Measurements from ENCODE around the gene MX2. TPM values are rescaled to one million over a fixed set of nuclear protein-coding genes. Genes with fewer than 3 reads are reported as not detected.
"Not testable (repeated sequence)": the region's sequence is repeated elsewhere in the genome, so short reads cannot be mapped to it uniquely, and the experiment has no call there.

Gene MX2, protein sequence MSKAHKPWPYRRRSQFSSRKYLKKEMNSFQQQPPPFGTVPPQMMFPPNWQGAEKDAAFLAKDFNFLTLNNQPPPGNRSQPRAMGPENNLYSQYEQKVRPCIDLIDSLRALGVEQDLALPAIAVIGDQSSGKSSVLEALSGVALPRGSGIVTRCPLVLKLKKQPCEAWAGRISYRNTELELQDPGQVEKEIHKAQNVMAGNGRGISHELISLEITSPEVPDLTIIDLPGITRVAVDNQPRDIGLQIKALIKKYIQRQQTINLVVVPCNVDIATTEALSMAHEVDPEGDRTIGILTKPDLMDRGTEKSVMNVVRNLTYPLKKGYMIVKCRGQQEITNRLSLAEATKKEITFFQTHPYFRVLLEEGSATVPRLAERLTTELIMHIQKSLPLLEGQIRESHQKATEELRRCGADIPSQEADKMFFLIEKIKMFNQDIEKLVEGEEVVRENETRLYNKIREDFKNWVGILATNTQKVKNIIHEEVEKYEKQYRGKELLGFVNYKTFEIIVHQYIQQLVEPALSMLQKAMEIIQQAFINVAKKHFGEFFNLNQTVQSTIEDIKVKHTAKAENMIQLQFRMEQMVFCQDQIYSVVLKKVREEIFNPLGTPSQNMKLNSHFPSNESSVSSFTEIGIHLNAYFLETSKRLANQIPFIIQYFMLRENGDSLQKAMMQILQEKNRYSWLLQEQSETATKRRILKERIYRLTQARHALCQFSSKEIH
- total RNA-seq (2022) (17.6 and 65.2 TPM in 2 replicates), Bru-seq, nascent RNA (percentile 82 among the genes with signal in this experiment), BruChase-seq, experiment 1, labeled RNA remaining after a 6-hour chase (percentile 64 among the genes with signal in this experiment), BruChase-seq, experiment 2, labeled RNA remaining after a 2-hour chase (percentile 49 among the genes with signal in this experiment)
- long read RNA-seq, transcript MX2-201 (14 exons, 3,042 nt): major isoform, 42 of 70 reads
- long read RNA-seq, partial matches to known transcripts: 10 of 70 reads
- long read RNA-seq, other reads (novel, unspliced or antisense): 16 of 70 reads

DNA sequence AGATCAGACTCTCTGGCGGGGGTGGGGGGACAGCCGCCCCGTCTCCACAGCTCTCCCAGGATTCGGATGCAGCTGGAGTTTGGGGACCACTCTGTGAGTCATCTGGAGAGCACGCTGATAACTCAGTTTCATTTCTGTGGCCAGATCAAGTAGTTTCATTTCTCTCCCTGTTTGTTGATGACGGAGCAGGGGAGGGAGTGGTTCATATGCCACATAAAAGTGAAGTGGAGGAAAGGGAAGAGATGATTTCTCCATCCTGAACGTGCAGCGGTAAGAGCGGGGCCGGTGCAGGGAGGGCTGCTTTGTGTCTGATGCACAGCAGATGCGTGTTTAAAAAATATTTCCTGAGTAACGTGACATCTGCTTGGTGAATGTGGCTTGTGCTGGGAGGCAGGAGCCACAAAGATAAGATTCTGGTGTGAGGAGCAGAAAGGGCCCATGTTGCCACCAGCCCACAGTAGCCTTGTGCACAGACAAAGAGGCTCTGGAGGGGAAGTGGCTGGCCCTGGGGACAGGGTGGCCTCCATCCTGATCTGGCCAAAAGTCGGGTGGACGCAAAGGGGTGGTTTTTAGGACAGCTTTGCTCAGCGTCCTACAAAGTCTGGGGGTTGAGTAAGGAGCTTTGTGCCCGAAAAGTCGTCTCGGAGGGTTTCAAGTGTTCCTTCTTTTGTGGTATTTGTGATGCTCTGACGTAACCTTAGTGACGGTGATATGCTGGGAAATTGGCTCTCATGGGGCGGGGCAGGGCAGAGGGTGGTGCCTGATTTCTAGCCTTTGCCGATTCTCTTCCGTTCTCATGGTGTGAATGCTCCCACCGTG lies at the start of gene MX2:
Gene MX2 (plus strand): TSS at position 242 of the 819 bp plus-strand sequence. CDS start 14,880 bp downstream, outside the sequence.
- CTCF ChIA-PET: interaction anchor here (0.9 to 2.1 kb wide), 2 partner anchors 79 kb away, joined by 3 to 55 read pairs; no protein-coding TSS in a partner anchor
- BruUV-seq (replicated peaks): TSS peak; percentile 58
- TF ChIP-seq, protein P1, sequence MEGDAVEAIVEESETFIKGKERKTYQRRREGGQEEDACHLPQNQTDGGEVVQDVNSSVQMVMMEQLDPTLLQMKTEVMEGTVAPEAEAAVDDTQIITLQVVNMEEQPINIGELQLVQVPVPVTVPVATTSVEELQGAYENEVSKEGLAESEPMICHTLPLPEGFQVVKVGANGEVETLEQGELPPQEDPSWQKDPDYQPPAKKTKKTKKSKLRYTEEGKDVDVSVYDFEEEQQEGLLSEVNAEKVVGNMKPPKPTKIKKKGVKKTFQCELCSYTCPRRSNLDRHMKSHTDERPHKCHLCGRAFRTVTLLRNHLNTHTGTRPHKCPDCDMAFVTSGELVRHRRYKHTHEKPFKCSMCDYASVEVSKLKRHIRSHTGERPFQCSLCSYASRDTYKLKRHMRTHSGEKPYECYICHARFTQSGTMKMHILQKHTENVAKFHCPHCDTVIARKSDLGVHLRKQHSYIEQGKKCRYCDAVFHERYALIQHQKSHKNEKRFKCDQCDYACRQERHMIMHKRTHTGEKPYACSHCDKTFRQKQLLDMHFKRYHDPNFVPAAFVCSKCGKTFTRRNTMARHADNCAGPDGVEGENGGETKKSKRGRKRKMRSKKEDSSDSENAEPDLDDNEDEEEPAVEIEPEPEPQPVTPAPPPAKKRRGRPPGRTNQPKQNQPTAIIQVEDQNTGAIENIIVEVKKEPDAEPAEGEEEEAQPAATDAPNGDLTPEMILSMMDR (IDR thresholded peaks at IDR 0.05; ENCODE audit: unreplicated experiment): no peak
- peak within 1 kb of the TSS; percentile 79 for H3K27ac Mint-ChIP-seq (ENCODE audit: unreplicated experiment)
- peaks cover 23% of the 10 kb centered on the region for H3K4me1 Mint-ChIP-seq (ENCODE audit: low read depth, unreplicated experiment)
- H3K9me3 Mint-ChIP-seq (ENCODE audit: low read depth, unreplicated experiment): no peaks in the 10 kb centered on the region
- peaks cover 19% of the 10 kb centered on the region for H3K36me3 Mint-ChIP-seq (ENCODE audit: insufficient read depth, unreplicated experiment)
- intact Hi-C loops (cut with micrococcal nuclease; ENCODE audit: unreplicated experiment): loop anchor here (5.0 kb wide), 2 partner anchors 190 to 240 kb away; no protein-coding TSS in a partner anchor
- no peaks in the 10 kb centered on the region for H3K27me3 Mint-ChIP-seq (ENCODE audit: unreplicated experiment)
- H3K4me3 Mint-ChIP-seq (ENCODE audit: low read depth, unreplicated experiment): peak within 1 kb of the TSS; percentile 64
- DNase-seq: peak; percentile 43

DNA sequence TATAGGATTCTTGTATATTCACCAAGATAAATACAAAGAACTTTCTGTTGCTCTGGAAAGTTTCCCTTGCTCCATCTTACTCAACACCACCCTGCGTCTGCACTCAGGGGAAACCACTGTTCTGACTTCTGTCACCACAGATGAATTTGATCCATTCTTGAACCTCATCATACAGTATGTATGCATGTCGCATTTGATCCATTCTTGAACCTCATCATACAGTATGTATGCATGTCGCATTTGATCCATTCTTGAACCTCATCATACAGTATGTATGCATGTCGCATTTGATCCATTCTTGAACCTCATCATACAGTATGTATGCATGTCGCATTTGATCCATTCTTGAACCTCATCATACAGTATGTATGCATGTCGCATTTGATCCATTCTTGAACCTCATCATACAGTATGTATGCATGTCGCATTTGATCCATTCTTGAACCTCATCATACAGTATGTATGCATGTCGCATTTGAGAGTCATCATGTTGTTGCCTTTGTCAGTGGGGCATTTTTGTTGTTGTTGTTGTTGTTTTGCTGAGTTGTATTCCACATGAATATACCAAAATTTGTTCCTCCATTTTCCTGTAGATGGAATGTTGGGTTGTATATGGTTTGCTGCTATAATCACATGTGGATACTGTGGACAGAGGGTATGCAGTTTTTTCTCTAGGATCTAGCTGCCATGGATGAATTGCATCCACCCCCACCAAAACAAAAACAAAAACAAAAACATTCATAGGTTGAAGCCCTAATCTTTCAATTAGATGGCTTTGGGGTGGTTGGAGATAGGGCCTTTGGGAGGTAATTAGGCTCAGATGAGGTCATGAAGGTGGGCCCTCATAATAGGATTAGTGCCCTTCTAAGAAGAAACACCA lies 48.3 kb upstream of the MX2 start:
- H3K36me3 Mint-ChIP-seq (ENCODE audit: insufficient read depth, unreplicated experiment); H3K4me3 Mint-ChIP-seq (ENCODE audit: low read depth, unreplicated experiment); H3K9me3 Mint-ChIP-seq (ENCODE audit: low read depth, unreplicated experiment); CTCF ChIA-PET; H3K27ac Mint-ChIP-seq (ENCODE audit: unreplicated experiment); intact Hi-C loops (cut with micrococcal nuclease; ENCODE audit: unreplicated experiment); H3K4me1 Mint-ChIP-seq (ENCODE audit: low read depth, unreplicated experiment); BruUV-seq (replicated peaks); DNase-seq: not testable (repeated sequence)
- H3K27me3 Mint-ChIP-seq (ENCODE audit: unreplicated experiment): peaks cover 52% of the 10 kb centered on the region

DNA sequence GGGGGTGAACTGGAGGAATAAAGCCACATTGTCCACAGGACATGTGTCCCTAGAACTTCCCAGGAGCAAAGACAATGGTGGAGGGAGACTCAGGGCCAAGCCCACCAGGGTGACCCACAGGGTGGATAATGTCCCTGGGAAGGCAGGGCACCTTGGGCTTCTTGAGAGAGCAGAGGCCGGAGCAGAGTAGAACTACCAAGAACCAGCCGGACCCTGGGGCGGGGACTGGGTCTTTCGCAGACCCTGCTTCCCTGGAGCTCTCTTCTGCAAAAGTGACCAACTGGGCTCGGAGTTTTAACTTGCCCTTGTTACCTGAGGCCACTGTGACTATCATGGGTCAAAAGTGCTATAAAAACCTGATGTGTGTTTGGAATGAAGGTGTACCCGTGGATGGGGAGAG lies 46.1 kb upstream of the MX2 start:
- H3K27ac Mint-ChIP-seq (ENCODE audit: unreplicated experiment): no peak overlapping the region
- no TSS peak for BruUV-seq (replicated peaks)
- no peaks in the 10 kb centered on the region for H3K9me3 Mint-ChIP-seq (ENCODE audit: low read depth, unreplicated experiment)
- CTCF ChIA-PET: no interaction called here
- peak overlapping the region; percentile 50 for H3K4me3 Mint-ChIP-seq (ENCODE audit: low read depth, unreplicated experiment)
- intact Hi-C loops (cut with micrococcal nuclease; ENCODE audit: unreplicated experiment): no loop called here
- peaks cover 41% of the 10 kb centered on the region for H3K27me3 Mint-ChIP-seq (ENCODE audit: unreplicated experiment)
- DNase-seq: no peak
- no peaks in the 10 kb centered on the region for H3K4me1 Mint-ChIP-seq (ENCODE audit: low read depth, unreplicated experiment)
- H3K36me3 Mint-ChIP-seq (ENCODE audit: insufficient read depth, unreplicated experiment): peaks cover 5% of the 10 kb centered on the region
- TF ChIP-seq, protein P1 (IDR thresholded peaks at IDR 0.05; ENCODE audit: unreplicated experiment): no peak

Data from Calu3 (cell line).